GM08714 (cell line): ENCODE results near the gene SYNDIG1.

Experiments
- H3K4me3 ChIP-seq: fragments of 200-500 bp; sonication (Bioruptor generic); 2 replicates; pipeline ENCODE4 v1.5.1; 2014; ENCODE audit warnings: mild to moderate bottlenecking, low read length, inconsistent platforms
- ZNF274 ChIP-seq: IDR thresholded peaks from 2 replicates; pipeline ENCODE4 v1.6.1; 2012; ENCODE audit warnings: mild to moderate bottlenecking, low read depth, low read length

Gene SYNDIG1

GRCh38 chr20:24694727-24695528 lies 225.5 kb downstream of the SYNDIG1 start:
- H3K4me3 ChIP-seq = no peak overlapping the region
- no peak for TF ChIP-seq ZNF274

DNA sequence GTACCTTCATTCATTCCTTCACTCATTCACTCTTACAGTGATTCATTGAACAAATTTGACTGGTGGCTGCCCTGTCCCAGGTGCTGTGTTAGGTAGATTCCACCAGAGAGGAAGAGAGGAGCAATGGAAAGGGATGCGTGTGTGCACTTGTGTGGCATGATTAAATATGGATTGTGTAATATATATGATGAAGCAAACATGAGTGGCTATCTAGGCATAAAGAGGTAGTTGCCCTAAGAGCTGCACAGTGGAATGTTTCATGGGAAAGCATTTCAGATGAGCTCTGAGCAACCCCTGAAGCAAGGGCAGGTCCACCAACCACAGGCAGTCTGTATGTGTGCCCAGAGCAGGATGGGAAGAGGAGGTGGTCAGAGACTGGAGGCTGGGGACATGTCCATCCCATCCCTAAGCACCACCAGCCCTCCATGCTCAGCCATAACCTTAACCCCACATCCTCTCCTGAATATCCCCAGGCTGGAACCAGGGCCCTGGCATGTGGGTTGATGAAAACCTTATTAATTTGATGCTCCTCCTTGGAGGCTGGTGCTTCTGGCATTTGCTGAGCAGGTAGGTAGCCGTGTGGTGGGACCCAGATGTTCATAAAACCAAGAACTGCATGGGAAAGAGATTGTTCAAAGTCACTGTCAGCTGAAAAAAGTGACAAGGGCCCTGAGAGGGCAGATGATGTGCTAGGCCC lies 226.2 kb downstream of the SYNDIG1 start:
- TF ChIP-seq ZNF274 = no peak
- H3K4me3 ChIP-seq = no peak overlapping the region

- no peak for TF ChIP-seq ZNF274
Observed at GRCh38 chr20:24696396-24696795, 227.0 kb downstream of the SYNDIG1 start.

GRCh38 chr20:24697411-24697810 lies 228.0 kb downstream of the SYNDIG1 start:
- no peak for TF ChIP-seq ZNF274
- no peak overlapping the region for H3K4me3 ChIP-seq

More at GRCh38 chr20:24696396-24696795, 227.0 kb downstream of the SYNDIG1 start:
- no peak overlapping the region for H3K4me3 ChIP-seq

- no peak for TF ChIP-seq ZNF274
- no peak overlapping the region for H3K4me3 ChIP-seq
Observed at GRCh38 chr20:24698189-24698588, 228.8 kb downstream of the SYNDIG1 start.

- TF ChIP-seq ZNF274 = no peak
- no peak overlapping the region for H3K4me3 ChIP-seq
Observed at GRCh38 chr20:24698706-24699206, 229.3 kb downstream of the SYNDIG1 start.

GRCh38 chr20:24699321-24700165 lies 230.1 kb downstream of the SYNDIG1 start:
- no peak for TF ChIP-seq ZNF274
- H3K4me3 ChIP-seq = no peak overlapping the region

GRCh38 chr20:24700166-24700860 lies 230.9 kb downstream of the SYNDIG1 start:
- no peak for TF ChIP-seq ZNF274

GRCh38 chr20:24701027-24701426 lies 231.6 kb downstream of the SYNDIG1 start:
- H3K4me3 ChIP-seq = no peak overlapping the region
- no peak for TF ChIP-seq ZNF274

More at GRCh38 chr20:24700166-24700860, 230.9 kb downstream of the SYNDIG1 start:
- no peak overlapping the region for H3K4me3 ChIP-seq

DNA sequence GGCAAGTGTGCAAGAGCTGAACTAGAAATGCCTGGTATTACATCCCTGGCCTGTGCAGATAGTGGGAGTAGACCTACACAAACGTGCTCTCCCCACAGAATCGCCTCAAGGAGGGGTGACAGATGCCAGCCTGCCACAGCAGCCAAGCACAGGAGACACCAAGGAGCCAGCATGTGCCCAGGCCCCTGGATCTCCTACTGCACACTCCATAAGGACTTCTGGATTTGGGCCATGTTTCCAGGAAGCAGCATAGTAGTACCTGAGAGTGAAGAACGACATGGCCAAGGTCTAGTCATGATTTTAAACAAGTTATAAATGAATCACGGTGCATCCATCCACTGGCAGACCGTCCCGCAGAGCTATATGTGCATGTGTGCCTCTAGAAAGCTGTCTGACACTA lies 232.2 kb downstream of the SYNDIG1 start:
- no peak for TF ChIP-seq ZNF274
- no peak overlapping the region for H3K4me3 ChIP-seq

DNA sequence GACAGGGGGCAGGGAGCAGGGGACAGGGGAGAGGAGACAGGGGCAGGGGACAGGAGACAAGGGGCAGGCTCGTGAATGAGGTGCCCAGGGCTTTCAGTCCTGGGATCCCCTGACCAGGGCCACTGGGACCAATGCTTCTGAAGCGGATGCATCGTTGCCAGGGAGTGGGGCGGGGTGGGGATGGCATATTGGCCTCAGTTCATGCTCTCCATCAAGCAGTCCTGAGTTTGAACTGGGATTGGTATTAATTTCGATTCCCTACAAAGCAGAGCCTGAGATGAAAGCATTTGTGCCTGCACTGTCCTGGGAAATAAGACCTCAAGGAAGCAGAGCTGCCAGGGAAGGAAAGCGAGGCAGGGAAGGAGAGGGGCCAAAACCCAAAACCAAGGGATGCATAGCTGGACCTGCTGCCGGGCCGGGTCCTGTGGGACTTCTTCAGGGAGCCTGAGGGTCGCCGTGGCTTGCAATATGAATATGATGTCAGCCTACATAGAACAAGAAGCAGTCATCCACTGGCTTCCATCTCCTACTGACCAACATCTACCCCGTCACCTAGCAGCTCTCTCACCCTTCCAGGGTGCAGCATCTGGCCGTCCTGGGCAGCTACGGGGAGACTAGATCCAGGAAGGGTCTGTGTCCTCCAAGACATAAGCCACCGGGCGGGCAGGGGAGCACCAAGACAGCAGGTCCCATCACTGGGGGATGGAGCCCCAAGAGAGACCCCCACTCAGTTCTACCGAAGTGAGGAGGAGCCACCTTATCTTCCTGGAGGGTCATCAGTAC lies 233.3 kb downstream of the SYNDIG1 start:
- no peak for TF ChIP-seq ZNF274
- H3K4me3 ChIP-seq = no peak overlapping the region

GRCh38 chr20:24703284-24703610 lies 233.8 kb downstream of the SYNDIG1 start:
- TF ChIP-seq ZNF274 = no peak
- no peak overlapping the region for H3K4me3 ChIP-seq

DNA sequence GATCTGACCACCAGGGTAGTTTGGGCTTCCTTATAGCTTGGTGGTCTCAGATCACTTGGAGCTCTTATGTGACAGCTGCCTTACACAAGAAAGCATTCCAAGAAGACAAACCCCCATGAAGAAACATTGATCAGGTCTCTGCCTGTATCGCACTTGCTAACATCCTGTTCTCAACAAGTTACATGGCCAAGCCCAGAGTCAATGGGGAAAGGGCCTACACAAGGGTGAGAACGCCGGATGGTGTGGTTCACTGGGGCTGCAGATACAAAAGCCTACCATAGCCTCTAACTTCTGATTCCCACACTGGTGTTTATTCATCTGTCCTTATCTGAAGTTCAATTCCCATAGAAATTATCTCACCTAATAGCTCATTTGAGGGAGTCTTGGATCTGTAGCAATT lies 235.5 kb downstream of the SYNDIG1 start:
- H3K4me3 ChIP-seq = no peak overlapping the region
- no peak for TF ChIP-seq ZNF274
